K562 (cell line): ENCODE data around the gene MGRN1. TPM values are rescaled to one million over a fixed set of nuclear protein-coding genes. Genes with fewer than 3 reads are reported as not detected.

Experiments used
- BRF1 ChIP-seq: IDR thresholded peaks from 3 replicates; pipeline ENCODE4 v1.6.1; 2011; ENCODE audit warnings: borderline replicate concordance, mild to moderate bottlenecking; ENCODE audit not compliant: insufficient read length; ENCODE audit errors: extremely low read depth
- CHAMP1 ChIP-seq: fragments of 450-650 bp; IDR thresholded peaks from 2 replicates; pipeline ENCODE4 v1.6.1; 2016; ENCODE audit warnings: mild to moderate bottlenecking
- ZFP91 ChIP-seq: sonication (generic); formaldehyde crosslinking; IDR thresholded peaks from 2 replicates; pipeline ENCODE4 v1.8.0; 2022; ENCODE audit warnings: mild to moderate bottlenecking, missing genetic modification reagents
- ZNF830 ChIP-seq: fragments of 250-450 bp; sonication (Bioruptor Pico); IDR thresholded peaks from 2 replicates; pipeline ENCODE4 v1.5.0; 2021; ENCODE audit warnings: mild to moderate bottlenecking
- polyA plus RNA-seq, 8 experiments: library from polyadenylated mRNA; depleted of rRNA in 4 of 8; stranded (reverse) in 5 of 8; unstranded in 3 of 8; fragments of >200 nt; fragmentation: Nextera tagmentation in 2 of 8; fragmentation: Illumina TruSeq in 1 of 8; extraction: Ambion mirVana in 2 of 8; extraction: Trizol in 1 of 8; gene quantifications; 2 replicates each; pipeline versions ENCODE4 v1.2.1 to v1.2.3, GENCODE V29; 2011 to 2014; ENCODE audit warnings: inconsistent platforms in 1 of 8, missing spikeins in 1 of 8
- total RNA-seq, 7 experiments: library from RNA; depleted of rRNA in 6 of 7; stranded (reverse); fragments of >200 nt in 6 of 7; fragmentation: Illumina TruSeq in 2 of 7; extraction: Trizol in 2 of 7; gene quantifications; 2 replicates each; pipeline versions ENCODE4 v1.2.1 to v1.2.3, GENCODE V29; 2011 to 2021; ENCODE audit warnings: low replicate concordance in 1 of 7

Gene MGRN1
- total and polyA plus RNA-seq, 9 of the 15 experiments (the other 6 are each of a cell fraction or from before 2014, with no cell fraction given): 0.15 to 37.9 (median 6.0) TPM

- TF ChIP-seq ZFP91 (CRISPR knock-in tag): no peak
- TF ChIP-seq CHAMP1: no peak
- TF ChIP-seq ZNF830 (CRISPR knock-in tag): no peak
- TF ChIP-seq BRF1: no peak
- TF ChIP-seq, all 486 proteins: peak for 98
Measured at GRCh38 chr16:4734063-4734729, 109.6 kb downstream of the MGRN1 start, which contains the start of the genes ANKS3 and DNAAF8 (continued).
